WERI-Rb-1 (cell line): ENCODE results near the gene TRIM44.

Source experiments
- DNase-seq: peaks from one replicate; pipeline ENCODE4 v3.0.0-alpha.2; 2020
- H3K27ac ChIP-seq: fragments of 250-450 bp; sonication (Bioruptor Pico); 2 replicates; pipeline ENCODE4 v1.5.1; 2020; ENCODE audit warnings: mild to moderate bottlenecking, moderate library complexity
- H3K27me3 ChIP-seq: fragments of 250-450 bp; sonication (Bioruptor Pico); 2 replicates; pipeline ENCODE4 v1.5.1; 2021; ENCODE audit warnings: mild to moderate bottlenecking, low read depth, moderate library complexity; ENCODE audit not compliant: insufficient read depth, severe bottlenecking
- H3K36me3 ChIP-seq: fragments of 250-450 bp; sonication (Bioruptor Pico); 2 replicates; pipeline ENCODE4 v1.5.1; 2020; ENCODE audit warnings: mild to moderate bottlenecking, moderate library complexity
- H3K4me3 ChIP-seq: 2 replicates; pipeline ENCODE4 v1.5.1; 2011; ENCODE audit warnings: low read depth, mild to moderate bottlenecking, control low read depth, low read length
- H3K9me3 ChIP-seq: fragments of 250-450 bp; sonication (Bioruptor Pico); 2 replicates; pipeline ENCODE4 v1.5.1; 2021; ENCODE audit warnings: mild to moderate bottlenecking, moderate library complexity; ENCODE audit not compliant: severe bottlenecking
- TF ChIP-seq, protein P1 (sequence below): IDR thresholded peaks from 2 replicates; pipeline ENCODE4 v1.5.1; 2011; ENCODE audit warnings: low read depth, mild to moderate bottlenecking, control low read depth, inconsistent platforms, low read length

TRIM44 gene

GRCh38 chr11:35820614-35821013 is 158.0 kb downstream of the TRIM44 start:
- no peaks in the 10 kb centered on the region for H3K27me3 ChIP-seq
- H3K9me3 ChIP-seq, result no peaks in the 10 kb centered on the region
- H3K36me3 ChIP-seq, result no peaks in the 10 kb centered on the region
- no peak for DNase-seq
- TF ChIP-seq, protein P1, sequence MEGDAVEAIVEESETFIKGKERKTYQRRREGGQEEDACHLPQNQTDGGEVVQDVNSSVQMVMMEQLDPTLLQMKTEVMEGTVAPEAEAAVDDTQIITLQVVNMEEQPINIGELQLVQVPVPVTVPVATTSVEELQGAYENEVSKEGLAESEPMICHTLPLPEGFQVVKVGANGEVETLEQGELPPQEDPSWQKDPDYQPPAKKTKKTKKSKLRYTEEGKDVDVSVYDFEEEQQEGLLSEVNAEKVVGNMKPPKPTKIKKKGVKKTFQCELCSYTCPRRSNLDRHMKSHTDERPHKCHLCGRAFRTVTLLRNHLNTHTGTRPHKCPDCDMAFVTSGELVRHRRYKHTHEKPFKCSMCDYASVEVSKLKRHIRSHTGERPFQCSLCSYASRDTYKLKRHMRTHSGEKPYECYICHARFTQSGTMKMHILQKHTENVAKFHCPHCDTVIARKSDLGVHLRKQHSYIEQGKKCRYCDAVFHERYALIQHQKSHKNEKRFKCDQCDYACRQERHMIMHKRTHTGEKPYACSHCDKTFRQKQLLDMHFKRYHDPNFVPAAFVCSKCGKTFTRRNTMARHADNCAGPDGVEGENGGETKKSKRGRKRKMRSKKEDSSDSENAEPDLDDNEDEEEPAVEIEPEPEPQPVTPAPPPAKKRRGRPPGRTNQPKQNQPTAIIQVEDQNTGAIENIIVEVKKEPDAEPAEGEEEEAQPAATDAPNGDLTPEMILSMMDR, result no peak
- H3K4me3 ChIP-seq, result no peak overlapping the region
- H3K27ac ChIP-seq, result no peak overlapping the region

DNA sequence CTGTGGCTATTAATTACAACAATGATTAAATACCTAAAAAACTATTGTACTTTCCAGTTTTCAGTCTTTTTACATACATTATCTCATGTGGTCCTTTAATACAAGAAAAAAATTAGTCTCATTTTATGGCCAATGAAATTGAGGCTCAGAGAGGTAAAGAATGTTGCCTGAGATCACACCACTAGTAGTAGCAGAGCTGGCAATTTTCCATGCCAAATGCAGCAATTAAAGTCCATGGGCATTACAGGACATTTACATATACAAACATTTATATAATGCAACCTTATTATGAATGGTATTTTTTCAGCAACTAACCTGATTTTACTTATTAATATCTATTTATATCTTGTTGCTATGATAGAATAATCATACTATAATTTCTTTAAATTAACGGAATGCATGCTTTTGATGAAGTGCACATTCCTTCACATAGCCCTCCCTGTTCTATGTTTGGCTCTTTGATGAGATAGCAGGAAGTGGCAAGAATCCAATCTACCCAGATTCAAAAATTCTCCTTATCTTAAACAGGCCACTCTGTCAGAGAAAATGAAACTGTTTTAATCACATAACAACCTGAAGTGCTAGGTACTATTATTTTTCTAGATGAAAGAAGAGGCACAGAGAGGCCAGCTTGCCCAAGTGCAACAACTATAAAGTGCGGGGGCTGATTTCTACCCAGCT is 160.4 kb downstream of the TRIM44 start:
- TF ChIP-seq, protein P1, result no peak
- H3K27me3 ChIP-seq, result no peaks in the 10 kb centered on the region
- DNase-seq, result no peak
- H3K27ac ChIP-seq, result no peak overlapping the region
- H3K9me3 ChIP-seq, result no peaks in the 10 kb centered on the region
- H3K36me3 ChIP-seq, result no peaks in the 10 kb centered on the region
- no peak overlapping the region for H3K4me3 ChIP-seq

GRCh38 chr11:35823742-35824298 is 161.2 kb downstream of the TRIM44 start:
- no peak for DNase-seq
- H3K4me3 ChIP-seq, result no peak overlapping the region
- no peaks in the 10 kb centered on the region for H3K9me3 ChIP-seq
- no peaks in the 10 kb centered on the region for H3K36me3 ChIP-seq
- TF ChIP-seq, protein P1, result no peak
- H3K27me3 ChIP-seq, result no peaks in the 10 kb centered on the region
- H3K27ac ChIP-seq, result no peak overlapping the region

- Histone ChIP-seq H3K4me3 (no peak overlapping the region), H3K36me3 (no peaks in the 10 kb centered on the region), H3K27ac (no peak overlapping the region), H3K27me3 (no peaks in the 10 kb centered on the region), H3K9me3 (no peaks in the 10 kb centered on the region)
- TF ChIP-seq, protein P1, result no peak
- DNase-seq, result no peak
Observed at GRCh38 chr11:35825386-35825785, 162.8 kb downstream of the TRIM44 start.

- Histone ChIP-seq H3K27me3 (no peaks in the 10 kb centered on the region), H3K9me3 (no peaks in the 10 kb centered on the region), H3K27ac (no peak overlapping the region), H3K36me3 (no peaks in the 10 kb centered on the region), H3K4me3 (no peak overlapping the region)
- TF ChIP-seq, protein P1, result no peak
- DNase-seq, result no peak
Observed at GRCh38 chr11:35826006-35826405, 163.4 kb downstream of the TRIM44 start.

- TF ChIP-seq, protein P1, result no peak
- Histone ChIP-seq H3K27ac (no peak overlapping the region), H3K4me3 (no peak overlapping the region), H3K27me3 (no peaks in the 10 kb centered on the region), H3K9me3 (no peaks in the 10 kb centered on the region), H3K36me3 (no peaks in the 10 kb centered on the region)
- DNase-seq, result no peak
Observed at GRCh38 chr11:35826949-35827348, 164.4 kb downstream of the TRIM44 start.
